PC-3 (cell line): ENCODE data around the gene CCDC7.
"Not testable (repeated sequence)": the region's sequence is repeated elsewhere in the genome, so short reads cannot be mapped to it uniquely, and the experiment has no call there.

Experiments used
- EZH2 ChIP-seq: fragments of 300-600 bp; sonication (generic); IDR thresholded peaks from one replicate; pipeline ENCODE4 v1.6.1; 2017; ENCODE audit warnings: antibody characterized with exemption, mild to moderate bottlenecking, low read length; ENCODE audit not compliant: unreplicated experiment
- TF ChIP-seq, protein P1 (sequence below): fragments of 300-600 bp; sonication (generic); conservative IDR thresholded peaks from 2 replicates; pipeline ENCODE4 v1.5.1; 2017; ENCODE audit warnings: antibody characterized with exemption, low read depth, mild to moderate bottlenecking, low read length

GRCh38 chr10:32399720-32400119 lies 46.2 kb upstream of the CCDC7 start:
- TF ChIP-seq, protein P1, sequence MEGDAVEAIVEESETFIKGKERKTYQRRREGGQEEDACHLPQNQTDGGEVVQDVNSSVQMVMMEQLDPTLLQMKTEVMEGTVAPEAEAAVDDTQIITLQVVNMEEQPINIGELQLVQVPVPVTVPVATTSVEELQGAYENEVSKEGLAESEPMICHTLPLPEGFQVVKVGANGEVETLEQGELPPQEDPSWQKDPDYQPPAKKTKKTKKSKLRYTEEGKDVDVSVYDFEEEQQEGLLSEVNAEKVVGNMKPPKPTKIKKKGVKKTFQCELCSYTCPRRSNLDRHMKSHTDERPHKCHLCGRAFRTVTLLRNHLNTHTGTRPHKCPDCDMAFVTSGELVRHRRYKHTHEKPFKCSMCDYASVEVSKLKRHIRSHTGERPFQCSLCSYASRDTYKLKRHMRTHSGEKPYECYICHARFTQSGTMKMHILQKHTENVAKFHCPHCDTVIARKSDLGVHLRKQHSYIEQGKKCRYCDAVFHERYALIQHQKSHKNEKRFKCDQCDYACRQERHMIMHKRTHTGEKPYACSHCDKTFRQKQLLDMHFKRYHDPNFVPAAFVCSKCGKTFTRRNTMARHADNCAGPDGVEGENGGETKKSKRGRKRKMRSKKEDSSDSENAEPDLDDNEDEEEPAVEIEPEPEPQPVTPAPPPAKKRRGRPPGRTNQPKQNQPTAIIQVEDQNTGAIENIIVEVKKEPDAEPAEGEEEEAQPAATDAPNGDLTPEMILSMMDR, result not testable (repeated sequence)
- TF ChIP-seq EZH2, result not testable (repeated sequence)
